Neuronal stem cell (in vitro differentiated cells): ENCODE results near the gene CDX2.

Source experiments
- DNase-seq: peaks from one replicate; pipeline ENCODE4 v3.0.0-alpha.2; 2013; ENCODE audit warnings: low spot score
- H2AFZ ChIP-seq: one replicate; pipeline ENCODE4 v1.6.1; 2013; ENCODE audit warnings: mild to moderate bottlenecking, low read length, inconsistent platforms
- H2AK5ac ChIP-seq: 2 replicates; pipeline ENCODE4 v1.6.1; 2013; ENCODE audit warnings: low read depth, mild to moderate bottlenecking, inconsistent platforms, low read length, moderate library complexity, mixed read lengths
- H2BK120ac ChIP-seq: 2 replicates; pipeline ENCODE4 v1.6.1; 2013; ENCODE audit warnings: low read depth, mild to moderate bottlenecking, inconsistent platforms, low read length, moderate library complexity, mixed read lengths
- H2BK12ac ChIP-seq: one replicate; pipeline ENCODE4 v1.6.1; 2013; ENCODE audit warnings: low read length, inconsistent platforms
- H2BK15ac ChIP-seq: 2 replicates; pipeline ENCODE4 v1.6.1; 2013; ENCODE audit warnings: mild to moderate bottlenecking, low read length, inconsistent platforms, mixed read lengths
- H2BK5ac ChIP-seq: one replicate; pipeline ENCODE4 v1.6.1; 2013; ENCODE audit warnings: inconsistent platforms, mild to moderate bottlenecking, low read length, moderate library complexity
- H3K14ac ChIP-seq: one replicate; pipeline ENCODE4 v1.6.1; 2013; ENCODE audit warnings: low read length, inconsistent platforms
- H3K18ac ChIP-seq: 2 replicates; pipeline ENCODE4 v1.6.1; 2013; ENCODE audit warnings: low read length, inconsistent platforms
- H3K23ac ChIP-seq: 2 replicates; pipeline ENCODE4 v1.6.1; 2013; ENCODE audit warnings: low read depth, mild to moderate bottlenecking, mixed read lengths, low read length, inconsistent platforms; ENCODE audit not compliant: poor library complexity
- H3K27ac ChIP-seq: replicated peaks from 3 replicates; pipeline ENCODE4 v1.5.1; 2013; ENCODE audit warnings: low read length, inconsistent platforms
- H3K27me3 ChIP-seq, 3 experiments: 2 replicates each; pipeline ENCODE4 v1.6.1; 2013; ENCODE audit warnings: low read length in 3 of 3, mild to moderate bottlenecking in 2 of 3, inconsistent platforms in 1 of 3, low read depth in 1 of 3, mixed read lengths in 1 of 3, moderate library complexity in 1 of 3; ENCODE audit not compliant: control insufficient read depth in 3 of 3, insufficient read depth in 3 of 3
- H3K36me3 ChIP-seq, 2 donors: replicated peaks in 1 of 2; 2 replicates each; pipeline ENCODE4 v1.6.1; 2013; ENCODE audit warnings: low read length in 2 of 2; ENCODE audit not compliant: control insufficient read depth in 2 of 2, insufficient read depth in 2 of 2
- H3K4ac ChIP-seq: 2 replicates; pipeline ENCODE4 v1.6.1; 2013; ENCODE audit warnings: inconsistent platforms, mild to moderate bottlenecking, low read length, moderate library complexity
- H3K4me1 ChIP-seq, 2 donors: 1 replicate in 1 of 2; 2 replicates in 1 of 2; pipeline ENCODE4 v1.6.1; 2013; ENCODE audit warnings: low read length in 2 of 2, low read depth in 1 of 2; ENCODE audit not compliant: control insufficient read depth in 2 of 2, insufficient read depth in 1 of 2
- H3K4me2 ChIP-seq: one replicate; pipeline ENCODE4 v1.6.1; 2013; ENCODE audit warnings: mild to moderate bottlenecking, low read length, inconsistent platforms; ENCODE audit not compliant: insufficient read depth, poor library complexity, severe bottlenecking
- H3K4me3 ChIP-seq, 2 donors: 2 replicates each; pipeline ENCODE4 v1.5.1; 2013; ENCODE audit warnings: low read length in 2 of 2, mild to moderate bottlenecking in 2 of 2, inconsistent platforms in 1 of 2, moderate library complexity in 1 of 2
- H3K79me1 ChIP-seq: one replicate; pipeline ENCODE4 v1.6.1; 2013; ENCODE audit warnings: low read depth, mild to moderate bottlenecking, inconsistent platforms, low read length, moderate library complexity
- H3K9ac ChIP-seq: one replicate; pipeline ENCODE4 v1.6.1; 2013; ENCODE audit warnings: mild to moderate bottlenecking, low read depth, low read length, inconsistent platforms; ENCODE audit not compliant: poor library complexity
- H3K9me3 ChIP-seq, 2 donors: replicated peaks in 1 of 2; 2 replicates each; pipeline versions ENCODE3 to v1.6.1; 2013; ENCODE audit warnings: low read length in 2 of 2, mild to moderate bottlenecking in 2 of 2, inconsistent platforms in 1 of 2, low read depth in 1 of 2, mixed read lengths in 1 of 2, moderate library complexity in 1 of 2; ENCODE audit not compliant: control insufficient read depth in 2 of 2, insufficient read depth in 1 of 2
- H4K8ac ChIP-seq: one replicate; pipeline ENCODE4 v1.6.1; 2013; ENCODE audit warnings: low read depth, mild to moderate bottlenecking, inconsistent platforms, low read length, moderate library complexity
- H4K91ac ChIP-seq: one replicate; pipeline ENCODE4 v1.6.1; 2013; ENCODE audit warnings: low read length, low read depth, mild to moderate bottlenecking, inconsistent platforms; ENCODE audit not compliant: poor library complexity
- WGBS, 2 donors: extraction: QIAGEN DNeasy Blood & Tissue Kit; methylation state at CpG; one replicate each; pipeline ENCODE4 v1.1.7; 2013; ENCODE audit warnings: missing lambda C conversion rate in 2 of 2, mixed read lengths in 1 of 2; ENCODE audit not compliant: insufficient read length in 2 of 2, insufficient replicate concordance in 1 of 2; ENCODE audit errors: extremely low coverage in 2 of 2; 5-methylcytosine and 5-hydroxymethylcytosine counted together

CDX2 gene

DNA sequence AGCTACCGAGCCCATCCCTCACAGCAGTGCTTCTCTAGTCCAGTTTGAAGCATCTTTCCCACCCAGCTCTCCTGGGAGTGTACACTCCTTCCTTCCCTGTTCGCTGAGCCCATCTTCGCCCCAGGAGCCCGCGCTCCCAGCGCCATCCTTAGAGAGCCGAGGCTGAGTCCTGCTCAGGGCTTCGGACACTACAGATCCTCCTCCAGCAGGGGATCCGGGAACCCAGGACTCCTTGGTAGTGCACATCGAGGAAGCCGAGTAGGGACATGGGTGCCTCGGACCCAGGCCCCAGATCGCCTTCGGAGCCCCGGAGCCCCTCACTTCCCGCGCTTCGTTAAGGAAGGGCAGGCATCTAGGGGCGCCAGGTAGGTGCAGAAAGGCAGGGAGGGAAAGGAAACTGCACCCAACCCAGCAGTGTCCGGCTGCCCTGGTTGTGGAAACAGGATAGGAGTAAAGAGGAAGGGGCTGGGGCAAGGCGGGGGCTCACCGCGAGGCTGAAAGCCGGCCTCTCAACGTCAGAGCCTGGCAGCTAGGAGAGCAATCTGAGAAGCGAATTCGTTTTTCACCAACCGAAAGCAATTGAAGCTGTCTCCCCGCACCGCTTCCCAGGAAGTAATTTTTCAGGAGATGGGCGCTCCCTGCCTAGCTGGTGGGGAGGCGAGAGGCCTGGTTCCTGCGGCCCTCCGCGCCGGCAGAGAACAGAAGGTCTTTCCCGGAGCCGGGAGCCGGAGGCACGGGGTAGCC lies 48.3 kb downstream of the CDX2 start:
- H3K27me3 ChIP-seq: peaks cover 71 to 98% (median 98%) of the 10 kb centered on the region in 3 experiments
- peak overlapping the region; percentile 15 for H3K14ac ChIP-seq
- peak overlapping the region; percentile 77 for H3K23ac ChIP-seq
- H2BK15ac ChIP-seq: no peak overlapping the region
- peaks cover 2 to 3% of the 10 kb centered on the region in 2 donors for H3K4me1 ChIP-seq
- H3K4me2 ChIP-seq: peak overlapping the region; percentile 2
- H2BK12ac ChIP-seq: no peak overlapping the region
- H3K4ac ChIP-seq: no peak overlapping the region
- no peaks in the 10 kb centered on the region for H3K79me1 ChIP-seq
- no peak overlapping the region for H2BK5ac ChIP-seq
- no peak overlapping the region for H3K18ac ChIP-seq
- peak overlapping the region; percentile 91 for H2AFZ ChIP-seq
- peaks cover 0 to 8% of the 10 kb centered on the region in 2 donors for H3K9me3 ChIP-seq
- WGBS, 2 donors: no CpG with 5 or more reads among the region's 40 CpGs
- no peak overlapping the region for H2BK120ac ChIP-seq
- H2AK5ac ChIP-seq: no peak overlapping the region
- no peak overlapping the region for H3K27ac ChIP-seq
- H3K4me3 ChIP-seq: peak overlapping the region; percentile 11 to 48
- no peak overlapping the region for H4K91ac ChIP-seq
- H3K36me3 ChIP-seq: no peaks in the 10 kb centered on the region
- no peak overlapping the region for H3K9ac ChIP-seq
- peak; percentile 36 for DNase-seq
- peak overlapping the region; percentile 10 for H4K8ac ChIP-seq

DNA sequence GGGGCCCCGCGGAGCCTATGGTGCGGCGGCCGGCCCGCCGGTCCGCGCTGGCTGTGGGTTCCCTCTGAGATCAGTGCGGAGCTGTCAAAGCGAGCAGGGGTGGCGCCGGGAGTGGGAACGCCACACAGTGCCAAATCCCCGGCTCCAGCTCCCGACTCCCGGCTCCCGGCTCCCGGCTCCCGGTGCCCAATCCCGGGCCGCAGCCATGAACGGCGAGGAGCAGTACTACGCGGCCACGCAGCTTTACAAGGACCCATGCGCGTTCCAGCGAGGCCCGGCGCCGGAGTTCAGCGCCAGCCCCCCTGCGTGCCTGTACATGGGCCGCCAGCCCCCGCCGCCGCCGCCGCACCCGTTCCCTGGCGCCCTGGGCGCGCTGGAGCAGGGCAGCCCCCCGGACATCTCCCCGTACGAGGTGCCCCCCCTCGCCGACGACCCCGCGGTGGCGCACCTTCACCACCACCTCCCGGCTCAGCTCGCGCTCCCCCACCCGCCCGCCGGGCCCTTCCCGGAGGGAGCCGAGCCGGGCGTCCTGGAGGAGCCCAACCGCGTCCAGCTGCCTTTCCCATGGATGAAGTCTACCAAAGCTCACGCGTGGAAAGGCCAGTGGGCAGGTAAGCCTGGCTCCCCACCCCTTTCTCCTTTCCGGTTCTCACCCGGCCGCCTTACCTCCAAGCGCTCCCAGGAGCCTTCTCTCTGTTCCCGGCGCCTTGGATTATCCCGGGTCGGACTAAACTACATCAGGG lies 49.0 kb downstream of the CDX2 start, which contains the start of gene PDX1:
PDX1 (plus strand) TSS at position 67 of the 743 bp plus-strand sequence; CDS start at position 206, 139 bp downstream.
- no peak within 1 kb of the TSS for H2BK120ac ChIP-seq
- H2BK5ac ChIP-seq: no peak within 1 kb of the TSS
- H3K27ac ChIP-seq: no peak within 1 kb of the TSS
- H3K9me3 ChIP-seq: peaks cover 0 to 8% of the 10 kb centered on the region in 2 donors
- WGBS, 2 donors: no CpG with 5 or more reads among the region's 76 CpGs
- H4K91ac ChIP-seq: no peak within 1 kb of the TSS
- peak within 1 kb of the TSS in 1 of 2 donors; percentile 11 for H3K4me3 ChIP-seq
- H3K79me1 ChIP-seq: no peaks in the 10 kb centered on the region
- no peak within 1 kb of the TSS for H3K4ac ChIP-seq
- peaks cover 66 to 98% (median 98%) of the 10 kb centered on the region in 3 experiments for H3K27me3 ChIP-seq
- H3K18ac ChIP-seq: peak within 1 kb of the TSS; percentile 41
- peak within 1 kb of the TSS; percentile 15 for H3K14ac ChIP-seq
- no peaks in the 10 kb centered on the region for H3K36me3 ChIP-seq
- peak; percentile 48 for DNase-seq
- no peak within 1 kb of the TSS for H2BK12ac ChIP-seq
- no peak within 1 kb of the TSS for H2AK5ac ChIP-seq
- peak within 1 kb of the TSS; percentile 48 for H3K4me2 ChIP-seq
- H2BK15ac ChIP-seq: no peak within 1 kb of the TSS
- H3K23ac ChIP-seq: peak within 1 kb of the TSS; percentile 77
- H3K9ac ChIP-seq: no peak within 1 kb of the TSS
- peaks cover 2 to 6% of the 10 kb centered on the region in 2 donors for H3K4me1 ChIP-seq
- H4K8ac ChIP-seq: peak within 1 kb of the TSS; percentile 10
- peak within 1 kb of the TSS; percentile 91 for H2AFZ ChIP-seq

DNA sequence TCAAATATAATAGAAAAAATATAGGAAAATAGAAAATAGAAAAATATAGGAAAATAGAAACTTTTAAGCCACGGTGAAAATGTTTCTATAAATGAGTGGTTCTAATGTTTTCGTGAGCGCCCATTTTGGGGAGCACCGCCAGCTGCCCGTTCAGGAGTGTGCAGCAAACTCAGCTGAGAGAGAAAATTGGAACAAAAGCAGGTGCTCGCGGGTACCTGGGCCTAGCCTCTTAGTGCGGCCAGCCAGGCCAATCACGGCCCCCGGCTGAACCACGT lies 49.5 kb downstream of the CDX2 start:
- Histone ChIP-seq H3K27me3 (peaks cover 60 to 97% (median 95%) of the 10 kb centered on the region in 3 experiments), H3K79me1 (no peaks in the 10 kb centered on the region), H2BK12ac (no peak overlapping the region), H2BK15ac (no peak overlapping the region), H3K14ac (no peak overlapping the region), H4K91ac (no peak overlapping the region), H3K23ac (no peak overlapping the region), H3K27ac (no peak overlapping the region), H3K4me1 (peaks cover 2 to 6% of the 10 kb centered on the region in 2 donors), H3K4ac (no peak overlapping the region), H2BK5ac (no peak overlapping the region), H2AFZ (peak overlapping the region; percentile 91), H3K9ac (no peak overlapping the region), H4K8ac (no peak overlapping the region), H3K4me3 (no peak overlapping the region), H3K9me3 (peaks cover 0 to 8% of the 10 kb centered on the region in 2 donors), H2BK120ac (no peak overlapping the region), H3K36me3 (no peaks in the 10 kb centered on the region), H2AK5ac (no peak overlapping the region), H3K4me2 (peak overlapping the region; percentile 48), H3K18ac (no peak overlapping the region)
- no peak for DNase-seq
- no CpG with 5 or more reads among the region's 11 CpGs for WGBS, 2 donors
